C4-2B (cell line): ENCODE measurements around the gene MDP1.

ENCODE experiments used
- H3K27ac ChIP-seq: fragments of 450-650 bp; 2 replicates; pipeline ENCODE4 v1.5.1; 2017
- CTCF ChIP-seq: fragments of 450-650 bp; conservative IDR thresholded peaks from 2 replicates; pipeline ENCODE4 v1.5.1; 2017; ENCODE audit warnings: mild to moderate bottlenecking
- ZFX ChIP-seq: fragments of 450-650 bp; IDR thresholded peaks from 2 replicates; pipeline ENCODE4 v1.6.1; 2017

Gene MDP1

GRCh38 chr14:24185741-24186140 lies 30.1 kb downstream of the MDP1 start:
- no peak overlapping the region for H3K27ac ChIP-seq
- no peak for TF ChIP-seq CTCF
- TF ChIP-seq ZFX, result no peak

GRCh38 chr14:24185026-24185425 lies 30.8 kb downstream of the MDP1 start:
- H3K27ac ChIP-seq, result no peak overlapping the region
- TF ChIP-seq CTCF (no peak), ZFX (no peak)

GRCh38 chr14:24184104-24184970 lies 31.5 kb downstream of the MDP1 start:
- no peak for TF ChIP-seq CTCF
- no peak for TF ChIP-seq ZFX
- H3K27ac ChIP-seq, result no peak overlapping the region

- TF ChIP-seq ZFX, result no peak
- TF ChIP-seq CTCF, result no peak
- no peak overlapping the region for H3K27ac ChIP-seq
Observed at GRCh38 chr14:24183014-24183481, 32.8 kb downstream of the MDP1 start.

GRCh38 chr14:24182110-24182882 lies 33.6 kb downstream of the MDP1 start:
- no peak overlapping the region for H3K27ac ChIP-seq
- TF ChIP-seq CTCF (no peak), ZFX (no peak)

GRCh38 chr14:24181371-24182077 lies 34.3 kb downstream of the MDP1 start:
- TF ChIP-seq CTCF, result no peak
- TF ChIP-seq ZFX, result no peak
- no peak overlapping the region for H3K27ac ChIP-seq
